Astrocyte of the spinal cord (primary cell): ENCODE measurements around the gene STAT2.
"Not testable (repeated sequence)": the region's sequence is repeated elsewhere in the genome, so short reads cannot be mapped to it uniquely, and the experiment has no call there.

Experiments
- DNase-seq: peaks from one replicate; pipeline ENCODE4 v3.0.0; 2011; ENCODE audit warnings: low read depth, low spot score
- H3K4me3 ChIP-seq: 2 replicates; pipeline ENCODE4 v1.5.1; 2011; ENCODE audit warnings: low read depth, mild to moderate bottlenecking, low read length, moderate library complexity
- CTCF ChIP-seq: IDR thresholded peaks from 2 replicates; pipeline ENCODE4 v1.5.1; 2012; ENCODE audit warnings: low read depth, mild to moderate bottlenecking, low read length, inconsistent platforms
- in situ Hi-C: cut with HindIII; loops from 2 replicates; pipeline ENCODE4 v1.10.0; 2017; ENCODE audit warnings: low sequenced_read_pairs

Gene STAT2

GRCh38 chr12:56324206-56324605, 35.7 kb downstream of the STAT2 start:
- no peak overlapping the region for H3K4me3 ChIP-seq
- TF ChIP-seq CTCF: no peak
- DNase-seq: no peak
- in situ Hi-C loops: no loop called here

- DNase-seq, in situ Hi-C loops: not testable (repeated sequence)
These were observed 38.3 kb downstream of the STAT2 start for GRCh38 chr12:56321610-56322009.

GRCh38 chr12:56321027-56321426, 38.9 kb downstream of the STAT2 start:
- H3K4me3 ChIP-seq: no peak overlapping the region
- no peak for TF ChIP-seq CTCF
- in situ Hi-C loops: no loop called here
- DNase-seq: no peak

More at GRCh38 chr12:56321610-56322009, 38.3 kb downstream of the STAT2 start:
- H3K4me3 ChIP-seq: not testable (repeated sequence)

- TF ChIP-seq CTCF: no peak
- in situ Hi-C loops: no loop called here
- DNase-seq: no peak
- no peak overlapping the region for H3K4me3 ChIP-seq
These were observed 42.2 kb downstream of the STAT2 start for GRCh38 chr12:56317675-56318074.

- TF ChIP-seq CTCF: no peak
- peak within 1 kb of the TSS; percentile 84 for H3K4me3 ChIP-seq
- in situ Hi-C loops: no loop called here
- DNase-seq: peak; percentile 98
These were observed 44.1 kb downstream of the STAT2 start, which contains the start of gene CNPY2 for GRCh38 chr12:56315622-56316473. Gene CNPY2, minus strand, starts transcription at chr12:56315988. Its CDS starts 771 bp downstream, at chr12:56315217.

- peak overlapping the region; percentile 84 for H3K4me3 ChIP-seq
- no peak for TF ChIP-seq CTCF
- in situ Hi-C loops: no loop called here
- peak; percentile 10 for DNase-seq
These were observed 44.7 kb downstream of the STAT2 start for GRCh38 chr12:56315249-56315621.

GRCh38 chr12:56311003-56311402, 48.9 kb downstream of the STAT2 start:
- in situ Hi-C loops: no loop called here
- H3K4me3 ChIP-seq: no peak overlapping the region
- no peak for TF ChIP-seq CTCF
- no peak for DNase-seq
